Adrenal gland (tissue), 5 donors: ENCODE measurements around the gene MARCHF3.

Experiments
- CTCF ChIP-seq, 6 experiments: fragments of 450-650 bp in 4 of 6; fragments of 200-600 bp in 2 of 6; sonication (generic) in 1 of 6; IDR thresholded peaks; 1 replicate in 5 of 6; 2 replicates in 1 of 6; pipeline versions ENCODE4 v1.5.1 to v1.8.0; 2016 to 2021; ENCODE audit warnings: antibody characterized with exemption in 6 of 6, mild to moderate bottlenecking in 2 of 6, moderate library complexity in 1 of 6
- POLR2A ChIP-seq, 2 donors: fragments of 450-650 bp; IDR thresholded peaks; one replicate each; pipeline ENCODE4 v1.6.1; 2017; ENCODE audit warnings: antibody characterized with exemption in 2 of 2, mild to moderate bottlenecking in 2 of 2, moderate library complexity in 1 of 2
- donor health status: DM: no; HTN: no; CAD: no.

DNA sequence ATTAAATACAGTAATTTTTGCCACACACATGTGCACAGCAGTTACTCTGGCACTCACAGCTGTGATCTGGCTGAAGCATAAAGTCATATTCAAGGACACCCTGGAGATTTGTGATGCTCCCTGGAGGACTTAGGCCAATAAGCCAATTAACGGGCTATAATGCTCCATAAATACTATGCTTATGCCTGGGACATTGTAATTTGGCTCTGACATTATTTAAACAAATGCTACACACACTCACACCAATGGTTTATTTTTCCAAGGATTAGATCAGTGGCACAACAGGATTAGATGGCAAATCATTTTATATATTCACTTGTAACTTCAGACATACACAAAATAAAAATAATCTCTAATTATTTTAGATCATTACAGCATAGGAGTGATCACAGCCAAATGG, 142.2 kb downstream of the MARCHF3 start:
- TF ChIP-seq POLR2A (IDR thresholded peaks at IDR 0.05) (no peak), CTCF (IDR thresholded peaks at IDR 0.05) (no peak)
